Measurements from ENCODE around the gene RPUSD1. TPM values are rescaled to one million over a fixed set of nuclear protein-coding genes. Genes with fewer than 3 reads are reported as not detected.
"Not testable (repeated sequence)": the region's sequence is repeated elsewhere in the genome, so short reads cannot be mapped to it uniquely, and the experiment has no call there.

RPUSD1 gene, protein sequence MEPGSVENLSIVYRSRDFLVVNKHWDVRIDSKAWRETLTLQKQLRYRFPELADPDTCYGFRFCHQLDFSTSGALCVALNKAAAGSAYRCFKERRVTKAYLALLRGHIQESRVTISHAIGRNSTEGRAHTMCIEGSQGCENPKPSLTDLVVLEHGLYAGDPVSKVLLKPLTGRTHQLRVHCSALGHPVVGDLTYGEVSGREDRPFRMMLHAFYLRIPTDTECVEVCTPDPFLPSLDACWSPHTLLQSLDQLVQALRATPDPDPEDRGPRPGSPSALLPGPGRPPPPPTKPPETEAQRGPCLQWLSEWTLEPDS
- total RNA-seq (10 to 100 TPM; 12.6 to 21.0 TPM), polyA plus RNA-seq (ENCODE audit: insufficient read length in 6 of 6) (10 to 100 TPM in 4 of 6 donors, 1 to 10 TPM in 2; 8.6 to 13.9 (median 11.4) TPM)
- long read RNA-seq, donor 1, partial matches to known transcripts, result 0 of 9 reads
- long read RNA-seq, donor 1, other reads (novel, unspliced or antisense), result 0 of 9 reads
- long read RNA-seq, donor 2, partial matches to known transcripts, result 0 of 5 reads
- long read RNA-seq, donor 2, other reads (novel, unspliced or antisense), result 0 of 5 reads
- long read RNA-seq, donor 3, partial matches to known transcripts, result 0 of 1 reads
- long read RNA-seq, donor 3, other reads (novel, unspliced or antisense), result 0 of 1 reads
- long read RNA-seq, donor 4, partial matches to known transcripts, result 0 of 6 reads
- long read RNA-seq, donor 4, other reads (novel, unspliced or antisense), result 1 of 6 reads
- long read RNA-seq, donor 5, transcript RPUSD1-201 (6 exons, 2,050 nt), result major isoform, 5 of 5 reads
- long read RNA-seq, donor 5, partial matches to known transcripts, result 0 of 5 reads
- long read RNA-seq, donor 5, other reads (novel, unspliced or antisense), result 0 of 5 reads
- long read RNA-seq, donor 6, partial matches to known transcripts, result 0 of 7 reads
- long read RNA-seq, donor 6, other reads (novel, unspliced or antisense), result 0 of 7 reads
- long read RNA-seq, donor 7, partial matches to known transcripts, result 0 of 2 reads
- long read RNA-seq, donor 7, other reads (novel, unspliced or antisense), result 0 of 2 reads
- long read RNA-seq, donor 8, partial matches to known transcripts, result 0 of 7 reads
- long read RNA-seq, donor 8, other reads (novel, unspliced or antisense), result 0 of 7 reads
- long read RNA-seq, donor 9, result 0 reads
- long read RNA-seq, donor 10, transcript RPUSD1-201 (6 exons, 2,050 nt), result major isoform, 7 of 27 reads
- long read RNA-seq, donor 10, partial matches to known transcripts, result 1 of 27 reads
- long read RNA-seq, donor 10, other reads (novel, unspliced or antisense), result 12 of 27 reads
- long read RNA-seq, donor 11, result 0 reads
- long read RNA-seq, donor 12, partial matches to known transcripts, result 0 of 1 reads
- long read RNA-seq, donor 12, other reads (novel, unspliced or antisense), result 0 of 1 reads

DNA sequence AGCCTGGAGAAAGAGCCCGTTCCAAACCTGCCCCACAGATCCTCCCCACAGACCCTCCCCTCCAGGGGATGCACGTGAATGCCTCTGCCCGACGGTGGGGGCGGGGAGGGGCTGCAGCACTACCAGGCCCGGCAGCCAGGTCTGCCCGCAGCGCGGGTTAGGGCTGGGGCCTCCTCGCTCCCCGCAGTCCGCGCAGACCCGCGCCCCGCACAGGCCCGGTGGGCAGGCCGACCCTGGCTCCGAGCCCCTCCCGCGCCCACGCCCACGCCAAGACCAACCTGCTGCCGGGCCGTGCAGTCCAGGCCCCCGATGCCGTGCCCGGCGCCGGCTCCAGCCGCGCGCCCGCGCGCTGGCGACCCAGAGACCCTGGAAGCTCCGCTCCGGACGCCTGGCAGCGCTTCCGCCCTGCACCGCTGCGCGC is at the start of gene RPUSD1:
RPUSD1 (minus strand) TSS at position 404 of the 421 bp plus-strand sequence. CDS start 644 bp downstream, outside the sequence.
- Histone ChIP-seq H3K27ac (peak within 1 kb of the TSS in 1 of 2 donors; percentile 71), H3K27me3 (peaks cover 0 to 11% of the 10 kb centered on the region in 2 donors), H3K36me3 (peaks cover 0 to 43% of the 10 kb centered on the region in 2 donors), H3K4me3 (peak within 1 kb of the TSS; percentile 92 to 97), H3K9me3 (no peaks in the 10 kb centered on the region), H3K4me1 (peaks cover 11 to 24% of the 10 kb centered on the region in 2 donors)
- intact Hi-C loops (cut with DNase I), result no loop called here
- DNase-seq (no peak), ATAC-seq (peak; percentile 2)
- TF ChIP-seq, protein P1, sequence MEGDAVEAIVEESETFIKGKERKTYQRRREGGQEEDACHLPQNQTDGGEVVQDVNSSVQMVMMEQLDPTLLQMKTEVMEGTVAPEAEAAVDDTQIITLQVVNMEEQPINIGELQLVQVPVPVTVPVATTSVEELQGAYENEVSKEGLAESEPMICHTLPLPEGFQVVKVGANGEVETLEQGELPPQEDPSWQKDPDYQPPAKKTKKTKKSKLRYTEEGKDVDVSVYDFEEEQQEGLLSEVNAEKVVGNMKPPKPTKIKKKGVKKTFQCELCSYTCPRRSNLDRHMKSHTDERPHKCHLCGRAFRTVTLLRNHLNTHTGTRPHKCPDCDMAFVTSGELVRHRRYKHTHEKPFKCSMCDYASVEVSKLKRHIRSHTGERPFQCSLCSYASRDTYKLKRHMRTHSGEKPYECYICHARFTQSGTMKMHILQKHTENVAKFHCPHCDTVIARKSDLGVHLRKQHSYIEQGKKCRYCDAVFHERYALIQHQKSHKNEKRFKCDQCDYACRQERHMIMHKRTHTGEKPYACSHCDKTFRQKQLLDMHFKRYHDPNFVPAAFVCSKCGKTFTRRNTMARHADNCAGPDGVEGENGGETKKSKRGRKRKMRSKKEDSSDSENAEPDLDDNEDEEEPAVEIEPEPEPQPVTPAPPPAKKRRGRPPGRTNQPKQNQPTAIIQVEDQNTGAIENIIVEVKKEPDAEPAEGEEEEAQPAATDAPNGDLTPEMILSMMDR (IDR thresholded peaks at IDR 0.05), result no peak

- Histone ChIP-seq H3K9me3 (peaks cover 0 to 30% of the 10 kb centered on the region in 2 donors), H3K27me3 (peaks cover 0 to 39% of the 10 kb centered on the region in 2 donors)
- H3K4me1 ChIP-seq; DNase-seq; ATAC-seq; intact Hi-C loops (cut with DNase I); H3K27ac ChIP-seq; H3K4me3 ChIP-seq; H3K36me3 ChIP-seq: not testable (repeated sequence)
These were observed 48.6 kb upstream of the RPUSD1 start for GRCh38 chr16:836822-837221.

GRCh38 chr16:836221-836620 is 48.0 kb upstream of the RPUSD1 start:
- TF ChIP-seq, protein P1 (IDR thresholded peaks at IDR 0.05), result no peak
- ATAC-seq, result no peak
- no peaks in the 10 kb centered on the region for H3K36me3 ChIP-seq
- H3K4me1 ChIP-seq, result peaks cover 0 to under 1% of the 10 kb centered on the region in 2 donors
- intact Hi-C loops (cut with DNase I), result no loop called here
- peaks cover 0 to 40% of the 10 kb centered on the region in 2 donors for H3K27me3 ChIP-seq
- peaks cover 0 to 30% of the 10 kb centered on the region in 2 donors for H3K9me3 ChIP-seq
- H3K4me3 ChIP-seq, result no peak overlapping the region
- DNase-seq, result no peak
- H3K27ac ChIP-seq, result no peak overlapping the region

- DNase-seq (peak in 1 of 4 donors; percentile 31), ATAC-seq (no peak)
- peaks cover 0 to 40% of the 10 kb centered on the region in 2 donors for H3K27me3 ChIP-seq
- peaks cover 0 to 5% of the 10 kb centered on the region in 2 donors for H3K4me1 ChIP-seq
- TF ChIP-seq, protein P1 (IDR thresholded peaks at IDR 0.05), result no peak
- no peaks in the 10 kb centered on the region for H3K36me3 ChIP-seq
- intact Hi-C loops (cut with DNase I), result no loop called here
- H3K9me3 ChIP-seq, result peaks cover 0 to 30% of the 10 kb centered on the region in 2 donors
- H3K27ac ChIP-seq, result no peak overlapping the region
- no peak overlapping the region for H3K4me3 ChIP-seq
These were observed 47.2 kb upstream of the RPUSD1 start for GRCh38 chr16:835373-835772.

- Histone ChIP-seq H3K36me3 (no peaks in the 10 kb centered on the region), H3K4me3 (no peak overlapping the region), H3K4me1 (peaks cover 0 to 5% of the 10 kb centered on the region in 2 donors), H3K27ac (no peak overlapping the region), H3K27me3 (peaks cover 0 to 22% of the 10 kb centered on the region in 2 donors), H3K9me3 (peaks cover 0 to 30% of the 10 kb centered on the region in 2 donors)
- ATAC-seq, result no peak
- intact Hi-C loops (cut with DNase I), result no loop called here
- DNase-seq, result no peak
- TF ChIP-seq, protein P1 (IDR thresholded peaks at IDR 0.05), result no peak
These were observed 45.2 kb upstream of the RPUSD1 start for GRCh38 chr16:833411-833810.
